ENCODE results near the gene LRFN5. TPM values are rescaled to one million over a fixed set of nuclear protein-coding genes. Genes with fewer than 3 reads are reported as not detected.

LRFN5 gene
- total RNA-seq, 3 donors from 2014 or later: 0.40 to 1.1 (median 0.46) TPM

DNA sequence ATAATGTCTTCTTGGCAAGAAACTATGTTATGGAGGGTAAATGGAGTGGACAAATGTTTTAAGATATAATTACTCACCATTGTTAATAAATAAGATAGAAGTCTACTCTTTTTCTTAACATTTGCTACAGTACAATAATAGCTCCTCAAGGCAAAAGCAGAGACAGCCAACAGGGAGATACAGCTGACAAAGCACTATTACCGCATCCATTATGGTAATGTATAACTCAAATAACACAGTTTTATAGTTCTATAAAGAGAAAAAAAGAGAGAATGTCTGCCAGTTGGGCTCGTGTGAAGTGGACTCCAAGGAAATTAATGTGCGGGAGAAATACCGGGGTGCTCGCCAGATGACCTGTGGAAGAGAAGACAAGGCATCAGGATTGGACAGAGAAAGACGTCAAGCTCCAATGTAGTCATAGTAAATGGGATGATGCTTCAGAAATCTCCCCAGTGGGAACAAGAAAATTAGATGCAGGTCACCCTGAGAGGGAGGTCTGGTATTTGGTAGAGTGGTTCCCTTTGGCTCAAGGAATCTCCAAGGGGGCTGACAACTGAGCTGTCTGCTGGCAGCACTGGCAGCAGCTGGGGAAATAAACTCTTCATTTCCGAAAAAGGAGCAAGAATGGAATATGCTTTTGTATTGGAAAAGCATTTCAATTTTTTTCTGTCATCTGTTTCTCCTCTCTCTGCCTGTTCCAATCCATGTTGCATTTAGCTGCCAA lies 343.9 kb downstream of the LRFN5 start:
- ATAC-seq: no peak
- no peak overlapping the region for H3K4me3 Mint-ChIP-seq
- H3K4me1 Mint-ChIP-seq (ENCODE audit: low read depth): no peaks in the 10 kb centered on the region
- no peaks in the 10 kb centered on the region for H3K36me3 Mint-ChIP-seq (ENCODE audit: insufficient read depth)
- H3K9me3 Mint-ChIP-seq: no peaks in the 10 kb centered on the region
- H3K27me3 Mint-ChIP-seq (ENCODE audit: low read depth): no peaks in the 10 kb centered on the region
- DNase-seq: no peak
